Measurements from ENCODE around the gene GAD1.

GAD1 gene

GRCh38 chr2:170818036-170818751 lies 1.5 kb downstream of the GAD1 start:
- no peak for DNase-seq

GRCh38 chr2:170818752-170819470 lies 2.2 kb downstream of the GAD1 start:
- DNase-seq: no peak

- no peak for DNase-seq
Measured at GRCh38 chr2:170819680-170820664, 3.3 kb downstream of the GAD1 start.

DNA sequence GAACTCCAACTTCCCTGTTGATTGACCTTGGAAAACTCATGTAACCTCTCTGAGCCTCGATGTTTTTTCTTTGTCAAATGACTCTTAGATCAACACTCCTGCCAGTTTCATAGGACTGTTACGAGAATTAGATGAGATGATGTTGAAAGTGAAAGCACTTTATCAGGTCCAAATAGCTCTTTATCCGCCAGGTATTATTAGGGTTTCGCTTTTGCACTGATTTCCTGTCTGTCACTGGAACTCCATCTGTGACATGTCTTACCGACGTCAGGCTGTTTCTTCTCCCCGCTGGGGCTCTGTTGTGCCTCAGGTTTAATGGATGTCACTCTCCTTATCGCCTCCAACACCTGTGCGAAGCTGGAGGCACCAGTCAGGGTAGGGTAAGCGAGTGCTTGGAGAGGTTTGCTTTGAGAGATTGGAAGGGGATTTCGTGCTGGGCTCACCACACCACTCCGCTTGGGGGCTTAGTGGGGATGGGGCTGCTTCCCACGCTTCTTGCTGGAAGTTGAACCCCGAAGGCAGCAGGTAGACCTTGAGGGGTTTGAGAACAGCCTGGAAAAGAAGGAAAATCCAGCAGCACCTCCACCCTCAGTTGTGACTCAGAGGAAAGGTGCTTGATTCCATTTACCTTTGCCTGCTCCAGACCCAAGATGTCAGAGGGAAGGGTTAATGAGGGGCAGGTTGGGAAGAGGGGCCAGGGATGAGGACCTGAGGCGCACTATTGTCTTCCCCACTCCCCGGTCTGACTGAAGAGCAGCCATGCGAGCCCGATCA lies 4.3 kb downstream of the GAD1 start:
- DNase-seq: no peak

GRCh38 chr2:170821531-170822289 lies 5.0 kb downstream of the GAD1 start:
- no peak for DNase-seq

DNA sequence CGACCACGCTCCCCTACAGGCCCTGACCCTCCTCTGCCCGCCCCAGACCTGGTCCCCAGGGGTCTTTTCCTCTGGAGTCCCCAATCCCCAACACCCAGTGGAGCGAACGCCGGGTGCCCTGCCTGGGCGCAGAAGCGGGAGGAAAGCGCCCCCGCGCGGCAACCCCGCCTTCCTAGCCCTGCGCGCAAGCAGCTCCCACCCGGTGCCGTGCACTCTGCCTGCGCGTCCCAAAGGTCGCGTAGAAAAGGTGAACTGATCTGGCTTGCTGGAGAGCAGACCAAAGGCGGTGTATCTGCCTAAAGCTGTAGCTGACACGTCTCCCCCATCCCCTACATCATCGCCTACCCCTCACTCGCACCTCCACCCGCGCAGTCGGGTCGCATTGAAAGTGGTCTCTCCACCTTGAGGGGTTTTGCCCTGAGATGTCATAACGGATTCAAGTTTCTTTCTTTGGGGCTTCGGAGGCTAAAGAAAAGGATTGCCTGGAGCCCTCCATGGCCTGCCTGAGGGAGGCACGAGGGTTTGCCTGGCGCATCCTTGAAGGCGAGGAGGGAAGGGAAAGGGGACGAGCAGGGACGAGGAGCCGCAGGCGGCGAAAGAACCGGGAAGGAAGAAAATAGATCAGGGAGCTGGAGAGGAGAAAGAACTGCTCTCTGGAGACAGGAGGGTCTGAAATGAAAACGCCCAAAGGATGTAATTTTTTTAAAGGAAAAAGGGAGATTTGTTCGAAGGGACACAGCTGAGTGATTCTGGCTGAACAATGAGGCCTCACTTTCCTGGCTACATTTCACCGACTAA lies 5.8 kb downstream of the GAD1 start:
- no peak for DNase-seq

DNA sequence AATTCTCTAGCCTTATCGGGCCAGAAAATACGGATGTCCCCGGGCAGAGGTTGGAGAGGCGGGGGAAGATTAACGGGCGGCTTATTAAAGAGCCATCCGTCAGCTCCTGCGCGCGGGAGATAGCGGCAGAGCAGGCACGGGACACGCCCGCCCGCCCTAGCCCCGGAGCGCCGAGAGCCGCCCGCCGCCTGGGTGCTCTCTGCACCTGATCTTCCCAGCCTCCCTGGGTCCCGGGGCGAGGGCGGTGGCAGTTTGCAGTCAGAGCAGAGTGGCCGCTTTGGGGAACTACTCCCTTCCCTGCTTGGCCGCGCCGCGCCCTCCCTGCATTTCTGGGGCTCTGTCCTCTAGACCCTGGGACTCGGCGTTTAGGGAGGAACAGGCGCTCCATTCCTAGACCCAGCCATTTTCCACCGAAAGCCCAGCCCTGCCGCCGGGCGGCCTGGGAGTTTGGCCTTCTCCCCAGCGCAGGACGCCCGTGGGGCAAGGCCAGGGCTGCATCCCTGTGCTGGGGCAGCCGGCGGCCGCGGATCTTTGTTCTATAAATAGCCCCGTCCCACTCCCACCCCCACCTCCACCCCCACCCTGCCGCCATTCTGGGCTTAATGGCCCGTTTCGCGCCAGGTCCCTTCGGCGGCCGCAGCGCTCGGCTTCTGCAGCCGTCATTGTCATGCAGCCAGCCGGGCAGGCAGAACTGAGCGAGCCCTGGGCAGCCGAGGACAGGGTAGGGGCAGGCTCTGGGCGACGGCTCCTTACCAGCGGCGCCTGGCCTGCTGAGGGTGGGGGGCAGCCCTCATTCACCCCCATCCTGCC lies 6.6 kb downstream of the GAD1 start:
- no peak for DNase-seq

DNA sequence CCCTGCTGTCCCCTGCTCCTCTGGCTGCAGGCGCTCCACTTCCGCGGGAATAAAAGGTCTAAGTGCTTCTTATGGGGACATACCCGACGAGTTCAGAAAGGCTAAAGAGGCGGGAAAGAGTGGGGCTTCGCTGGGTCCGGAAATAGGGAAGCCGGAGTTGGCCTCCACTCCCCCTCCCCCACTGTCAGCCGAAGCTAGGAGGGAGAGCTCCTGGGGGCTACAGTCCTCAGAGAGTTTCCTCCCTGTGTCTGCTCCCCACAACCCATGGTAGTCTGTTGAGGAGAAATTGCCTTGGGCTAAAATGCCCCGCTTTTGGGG lies 7.2 kb downstream of the GAD1 start:
- no peak for DNase-seq

GRCh38 chr2:170824526-170825015 lies 7.9 kb downstream of the GAD1 start:
- no peak for DNase-seq

DNA sequence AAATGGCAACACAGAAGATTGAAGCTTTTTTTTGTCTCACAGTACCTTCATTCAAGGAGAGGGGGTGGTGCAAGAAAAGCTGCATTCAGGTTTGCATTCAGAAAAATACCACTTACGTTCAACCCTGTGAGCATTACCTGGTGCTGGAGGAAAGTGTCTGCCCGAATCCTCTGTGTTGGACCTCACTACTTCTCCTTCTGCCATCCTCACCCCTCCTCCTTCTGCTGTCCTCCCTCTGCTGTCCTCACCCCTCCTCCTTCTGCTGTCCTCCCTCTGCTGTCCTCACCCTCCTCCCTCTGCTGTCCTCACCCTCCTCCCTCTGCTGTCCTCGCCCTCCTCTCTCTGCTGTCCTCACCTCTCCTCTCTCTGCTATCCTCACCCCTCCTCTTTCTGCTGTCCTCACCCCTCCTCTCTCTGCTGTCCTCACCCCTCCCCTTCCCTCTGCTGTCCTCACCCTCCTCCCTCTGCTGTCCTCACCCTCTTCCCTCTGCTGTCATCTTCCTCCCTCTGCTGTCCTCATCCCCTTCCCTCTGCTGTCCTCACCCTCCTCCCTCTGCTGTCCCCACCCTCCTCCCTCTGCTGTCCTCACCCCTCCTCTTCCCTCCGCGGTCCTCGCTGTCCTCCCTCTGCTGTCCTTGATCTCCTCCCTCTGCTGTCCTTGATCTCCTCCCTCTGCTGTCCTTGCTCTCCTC lies 11.3 kb downstream of the GAD1 start:
- no peak for DNase-seq

- no peak for DNase-seq
Measured at GRCh38 chr2:170828533-170828916, 11.8 kb downstream of the GAD1 start.

DNA sequence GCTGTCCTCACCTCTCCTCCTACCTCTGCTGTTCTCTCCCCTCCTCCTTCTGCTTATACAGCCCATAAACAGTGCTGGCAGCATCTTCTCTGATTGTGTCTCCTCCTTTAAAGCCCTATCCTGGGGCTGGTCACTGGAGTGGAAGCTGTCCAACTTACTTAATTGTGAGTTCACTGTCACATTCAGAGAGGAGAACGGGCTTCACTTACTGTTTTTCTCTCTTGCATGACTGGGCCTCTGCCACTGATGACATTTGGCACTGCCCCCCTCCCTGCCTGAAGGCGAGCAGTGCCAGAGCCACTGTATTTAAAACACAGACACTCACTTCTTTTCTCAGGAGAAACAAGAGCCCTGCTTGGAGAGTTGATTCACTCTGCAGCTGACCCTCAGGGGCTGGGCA lies 12.3 kb downstream of the GAD1 start:
- no peak for DNase-seq

- no peak for DNase-seq
Measured at GRCh38 chr2:170830166-170830565, 13.5 kb downstream of the GAD1 start.

DNA sequence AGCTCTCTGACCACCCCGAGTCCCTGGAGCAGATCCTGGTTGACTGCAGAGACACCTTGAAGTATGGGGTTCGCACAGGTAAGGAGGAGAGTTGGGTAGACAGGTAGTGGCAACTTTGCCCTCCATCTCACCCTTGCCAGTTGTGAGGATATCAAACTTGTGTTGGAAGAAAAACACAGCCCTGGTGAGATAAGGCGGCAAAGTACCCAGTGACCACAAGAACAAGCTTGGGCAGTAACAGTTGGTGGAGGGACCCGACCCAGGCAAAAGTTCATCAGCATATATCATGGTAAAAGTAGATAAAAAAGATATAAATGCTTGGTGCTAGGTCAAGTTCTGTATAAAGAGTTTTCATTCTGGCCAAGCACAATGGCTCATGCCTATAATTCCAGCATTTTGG lies 14.4 kb downstream of the GAD1 start:
- no peak for DNase-seq

GRCh38 chr2:170836027-170836426 lies 19.3 kb downstream of the GAD1 start:
- DNase-seq: no peak

- DNase-seq: no peak
Measured at GRCh38 chr2:170840717-170841210, 24.1 kb downstream of the GAD1 start.

- no peak for DNase-seq
Measured at GRCh38 chr2:170842785-170843184, 26.1 kb downstream of the GAD1 start.

DNA sequence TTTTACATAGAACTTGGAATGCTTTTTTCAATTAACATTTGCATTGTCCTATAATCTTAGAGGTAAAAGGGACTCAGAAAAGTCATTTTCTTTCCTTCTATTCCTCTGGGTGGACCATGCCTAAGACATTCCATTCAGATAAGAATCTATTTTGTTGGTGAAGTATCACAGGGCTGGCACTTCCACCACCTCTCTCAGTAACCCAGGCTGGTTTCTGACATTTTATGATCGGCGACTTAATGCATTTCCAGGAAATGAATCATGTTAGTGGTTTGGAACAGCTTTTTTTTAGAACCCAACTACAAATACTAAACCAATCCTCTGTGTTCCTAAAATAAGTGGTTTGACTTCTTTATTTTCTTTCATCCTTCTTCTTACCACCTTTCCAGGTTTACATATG lies 27.0 kb downstream of the GAD1 start:
- no peak for DNase-seq

DNA sequence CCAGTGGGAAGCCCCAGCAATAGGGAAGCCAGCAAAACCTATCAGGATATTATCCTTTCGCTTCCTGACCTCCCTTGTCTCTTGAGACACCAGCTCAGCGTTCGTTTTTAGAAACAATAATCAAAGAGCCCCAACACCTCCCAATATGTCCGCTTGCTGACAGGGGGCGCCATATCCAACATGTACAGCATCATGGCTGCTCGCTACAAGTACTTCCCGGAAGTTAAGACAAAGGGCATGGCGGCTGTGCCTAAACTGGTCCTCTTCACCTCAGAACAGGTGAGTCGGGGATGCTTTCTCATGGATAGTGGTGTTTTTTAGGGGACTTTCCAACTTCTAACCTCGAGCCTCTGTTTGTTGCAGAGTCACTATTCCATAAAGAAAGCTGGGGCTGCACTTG lies 28.7 kb downstream of the GAD1 start:
- DNase-seq: peak in 1 of 2 experiments; percentile 3
